ENCODE measurements around the gene KIAA1549. TPM values are rescaled to one million over a fixed set of nuclear protein-coding genes. Genes with fewer than 3 reads are reported as not detected.

KIAA1549 gene
- total RNA-seq, 4 donors from 2014 or later: 1.6 to 2.4 (median 1.7) TPM

DNA sequence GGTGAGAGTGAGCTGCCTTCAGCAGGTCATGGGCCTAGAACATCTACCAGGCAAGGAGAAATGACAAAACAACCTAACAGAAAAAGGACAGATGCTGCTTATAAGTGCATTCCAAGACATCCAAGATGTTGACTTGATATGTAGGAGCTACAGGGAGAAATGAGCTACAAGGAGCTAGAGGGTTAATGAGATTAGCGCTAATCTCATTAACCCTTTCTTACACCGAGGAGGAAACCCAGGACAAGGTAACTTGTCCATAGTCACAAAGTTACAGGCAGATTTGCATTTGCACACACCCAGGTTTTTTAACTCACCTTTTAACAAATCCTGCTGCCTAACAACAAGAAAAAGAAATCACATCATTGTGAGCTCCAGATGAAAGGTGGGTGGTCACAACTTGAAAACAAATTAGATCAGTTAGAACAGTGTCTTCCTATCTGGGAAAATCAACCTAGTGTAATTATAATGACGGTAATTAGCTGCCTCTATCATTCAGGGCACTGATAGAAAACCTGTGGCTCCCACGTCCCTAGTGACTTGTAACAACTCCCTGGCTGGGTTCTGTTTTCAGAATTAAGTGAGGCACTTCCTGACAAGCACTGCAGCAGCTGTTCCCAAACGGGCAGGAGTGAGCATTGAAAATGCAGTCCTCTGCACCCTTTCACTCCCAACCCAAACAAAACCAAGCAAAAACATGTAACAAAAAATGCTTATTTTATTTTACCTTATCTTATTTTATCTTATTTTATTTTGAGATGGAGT, 5.7 kb downstream of the KIAA1549 start:
- TF ChIP-seq POLR2A (IDR thresholded peaks at IDR 0.05) (no peak), EP300 (IDR thresholded peaks at IDR 0.05) (no peak)
- TF ChIP-seq, protein P1, sequence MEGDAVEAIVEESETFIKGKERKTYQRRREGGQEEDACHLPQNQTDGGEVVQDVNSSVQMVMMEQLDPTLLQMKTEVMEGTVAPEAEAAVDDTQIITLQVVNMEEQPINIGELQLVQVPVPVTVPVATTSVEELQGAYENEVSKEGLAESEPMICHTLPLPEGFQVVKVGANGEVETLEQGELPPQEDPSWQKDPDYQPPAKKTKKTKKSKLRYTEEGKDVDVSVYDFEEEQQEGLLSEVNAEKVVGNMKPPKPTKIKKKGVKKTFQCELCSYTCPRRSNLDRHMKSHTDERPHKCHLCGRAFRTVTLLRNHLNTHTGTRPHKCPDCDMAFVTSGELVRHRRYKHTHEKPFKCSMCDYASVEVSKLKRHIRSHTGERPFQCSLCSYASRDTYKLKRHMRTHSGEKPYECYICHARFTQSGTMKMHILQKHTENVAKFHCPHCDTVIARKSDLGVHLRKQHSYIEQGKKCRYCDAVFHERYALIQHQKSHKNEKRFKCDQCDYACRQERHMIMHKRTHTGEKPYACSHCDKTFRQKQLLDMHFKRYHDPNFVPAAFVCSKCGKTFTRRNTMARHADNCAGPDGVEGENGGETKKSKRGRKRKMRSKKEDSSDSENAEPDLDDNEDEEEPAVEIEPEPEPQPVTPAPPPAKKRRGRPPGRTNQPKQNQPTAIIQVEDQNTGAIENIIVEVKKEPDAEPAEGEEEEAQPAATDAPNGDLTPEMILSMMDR (IDR thresholded peaks at IDR 0.05): no peak
- no peak overlapping the region for H3K4me3 ChIP-seq
- H3K27me3 ChIP-seq: no peaks in the 10 kb centered on the region
- 44 to 61% methylated on average over 5 of the region's 5 CpGs for WGBS, 2 donors
- no peak for DNase-seq (ENCODE audit: low spot score in 2 of 2)
- no peaks in the 10 kb centered on the region for H3K36me3 ChIP-seq
- no peak overlapping the region for H3K27ac ChIP-seq
- no peaks in the 10 kb centered on the region for H3K9me3 ChIP-seq
- peaks cover 0 to 10% (median 3%) of the 10 kb centered on the region in 4 donors for H3K4me1 ChIP-seq

DNA sequence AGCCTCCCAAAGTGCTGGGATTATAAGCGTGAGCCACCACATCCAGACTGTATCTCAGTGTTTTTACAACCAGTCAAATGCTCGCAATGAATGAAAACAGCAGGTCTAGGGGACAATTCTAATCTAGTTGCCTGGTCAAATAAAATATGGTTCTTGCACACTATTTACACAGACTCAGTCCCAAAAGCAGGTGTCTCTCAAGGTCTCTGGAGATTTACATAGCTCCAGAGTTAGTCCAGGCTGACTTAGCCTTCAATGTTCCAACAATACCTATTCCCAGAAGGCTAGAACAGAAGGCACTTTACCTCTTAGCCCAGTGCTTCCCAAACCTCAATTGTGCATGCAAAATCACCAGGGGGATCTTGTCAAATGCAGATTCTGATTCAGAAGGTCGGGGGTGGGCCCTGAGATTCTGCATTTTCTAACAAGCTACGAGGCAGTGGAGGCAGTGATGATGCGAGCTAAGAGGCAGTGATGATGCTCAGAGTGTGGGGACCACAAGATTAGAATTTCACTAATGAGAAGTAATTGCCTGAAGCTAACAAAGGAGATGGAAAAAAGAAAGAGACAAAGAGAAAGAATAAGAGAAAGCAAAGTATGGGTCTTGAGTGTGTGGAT, 6.4 kb downstream of the KIAA1549 start:
- H3K27ac ChIP-seq: no peak overlapping the region
- no peaks in the 10 kb centered on the region for H3K36me3 ChIP-seq
- H3K9me3 ChIP-seq: no peaks in the 10 kb centered on the region
- H3K27me3 ChIP-seq: no peaks in the 10 kb centered on the region
- 77 to 84% methylated on average over 5 of the region's 5 CpGs for WGBS, 2 donors
- TF ChIP-seq, protein P1 (IDR thresholded peaks at IDR 0.05): no peak
- TF ChIP-seq EP300 (IDR thresholded peaks at IDR 0.05) (no peak), POLR2A (IDR thresholded peaks at IDR 0.05) (no peak)
- H3K4me1 ChIP-seq: peaks cover 0 to 2% (median 0%) of the 10 kb centered on the region in 4 donors
- H3K4me3 ChIP-seq: no peak overlapping the region
- DNase-seq (ENCODE audit: low spot score in 2 of 2): no peak

DNA sequence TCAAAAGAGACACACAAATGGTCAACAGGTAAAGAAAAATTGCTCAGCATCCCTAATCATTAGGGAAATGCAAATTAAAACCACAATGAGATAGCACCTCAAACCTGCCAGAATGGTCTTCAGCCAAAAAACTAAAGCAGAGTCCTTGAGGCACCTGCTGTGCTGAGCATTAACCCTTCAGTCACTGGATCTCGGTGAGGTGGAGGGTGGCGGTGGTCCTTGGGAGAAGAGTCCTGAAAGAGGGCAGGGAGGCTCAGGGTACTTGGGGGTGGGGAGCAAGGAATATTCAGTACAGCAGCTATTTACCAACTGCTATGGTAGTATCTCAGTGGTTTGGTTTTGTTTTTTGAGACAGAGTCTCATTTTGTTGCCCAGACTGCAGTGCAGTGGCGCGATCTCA, 7.1 kb downstream of the KIAA1549 start:
- Histone ChIP-seq H3K4me1 (no peaks in the 10 kb centered on the region), H3K36me3 (no peaks in the 10 kb centered on the region), H3K27ac (no peak overlapping the region), H3K9me3 (no peaks in the 10 kb centered on the region), H3K27me3 (no peaks in the 10 kb centered on the region), H3K4me3 (no peak overlapping the region)
- TF ChIP-seq POLR2A (IDR thresholded peaks at IDR 0.05) (no peak), EP300 (IDR thresholded peaks at IDR 0.05) (no peak)
- TF ChIP-seq, protein P1 (IDR thresholded peaks at IDR 0.05): no peak
- 85 to 88% methylated on average over 4 of the region's 4 CpGs for WGBS, 2 donors
- no peak for DNase-seq (ENCODE audit: low spot score in 2 of 2)

DNA sequence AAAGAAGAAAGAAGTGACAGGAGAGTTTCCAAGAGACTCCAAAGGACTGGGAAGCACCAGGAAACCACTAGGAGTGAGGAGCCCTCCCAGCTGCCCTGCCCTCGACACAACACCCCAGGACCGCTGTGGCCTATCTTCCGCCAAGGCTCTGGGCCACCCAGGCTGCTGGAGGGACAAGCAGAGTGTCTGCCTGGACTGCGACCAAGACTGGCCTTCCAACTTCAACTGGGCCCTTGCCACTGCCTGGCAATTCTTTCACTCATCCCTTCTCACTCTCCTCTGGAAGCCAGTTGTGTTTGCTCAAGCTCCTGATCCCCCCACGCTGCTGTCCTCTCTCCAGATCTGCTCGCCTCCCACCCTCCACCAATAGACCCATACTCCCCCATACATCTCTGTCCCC, 10.2 kb downstream of the KIAA1549 start:
- Histone ChIP-seq H3K4me1 (no peaks in the 10 kb centered on the region), H3K27me3 (no peaks in the 10 kb centered on the region), H3K9me3 (no peaks in the 10 kb centered on the region), H3K36me3 (no peaks in the 10 kb centered on the region), H3K4me3 (no peak overlapping the region), H3K27ac (no peak overlapping the region)
- DNase-seq (ENCODE audit: low spot score in 2 of 2): no peak
- WGBS, 2 donors: 68 to 69% methylated on average over 6 of the region's 6 CpGs
- TF ChIP-seq POLR2A (IDR thresholded peaks at IDR 0.05): no peak
- TF ChIP-seq, protein P1 (IDR thresholded peaks at IDR 0.05): no peak
- no peak for TF ChIP-seq EP300 (IDR thresholded peaks at IDR 0.05)

DNA sequence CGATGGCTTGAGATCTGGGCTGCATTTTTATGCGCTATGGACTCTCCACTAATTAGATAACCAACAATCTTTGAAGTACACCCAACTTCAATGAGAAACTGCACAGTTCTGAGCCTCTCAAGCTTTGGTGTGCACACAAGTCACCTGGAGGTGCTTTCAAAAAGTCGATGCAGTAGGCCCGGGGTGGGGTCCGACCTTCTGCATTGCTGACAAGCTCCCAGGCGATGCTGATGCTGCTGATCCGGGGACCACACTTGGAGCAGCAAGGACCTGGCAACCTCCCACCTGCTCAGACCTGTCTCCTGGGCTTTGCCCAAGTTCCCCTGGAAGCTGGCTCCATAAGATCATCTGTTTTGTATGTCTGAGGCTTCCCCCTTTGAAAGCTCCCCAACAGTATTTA, 10.7 kb downstream of the KIAA1549 start:
- DNase-seq (ENCODE audit: low spot score in 2 of 2): no peak
- TF ChIP-seq POLR2A (IDR thresholded peaks at IDR 0.05) (no peak), EP300 (IDR thresholded peaks at IDR 0.05) (no peak)
- TF ChIP-seq, protein P1 (IDR thresholded peaks at IDR 0.05): no peak
- H3K36me3 ChIP-seq: no peaks in the 10 kb centered on the region
- no peaks in the 10 kb centered on the region for H3K27me3 ChIP-seq
- 90 to 91% methylated on average over 7 of the region's 7 CpGs for WGBS, 2 donors
- no peak overlapping the region for H3K27ac ChIP-seq
- no peak overlapping the region for H3K4me3 ChIP-seq
- H3K9me3 ChIP-seq: no peaks in the 10 kb centered on the region
- H3K4me1 ChIP-seq: no peaks in the 10 kb centered on the region

Measured in tibial nerve (tissue), 4 donors.